Measurements from ENCODE around the gene HES6.
"Not testable (repeated sequence)": the region's sequence is repeated elsewhere in the genome, so short reads cannot be mapped to it uniquely, and the experiment has no call there.

HES6 gene

DNA sequence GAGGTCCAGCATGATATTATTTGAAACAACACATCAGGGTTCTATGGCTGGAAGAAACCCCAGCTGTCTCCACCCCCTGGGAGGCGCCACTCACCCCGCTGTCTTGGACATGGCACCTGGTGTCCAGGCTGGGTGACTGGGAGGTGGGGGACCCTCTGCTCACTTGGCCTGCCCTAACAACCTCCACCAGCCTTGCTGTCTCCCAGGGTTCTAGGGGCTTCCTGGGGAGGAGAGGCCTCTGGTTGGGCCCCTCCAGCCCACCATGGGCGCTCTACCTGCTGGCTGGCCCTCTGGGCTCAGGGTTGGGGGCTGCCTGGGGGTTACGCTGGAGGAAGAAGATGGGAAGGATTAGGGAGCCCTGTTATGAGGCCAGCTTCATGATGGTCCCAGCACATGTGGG lies 32.3 kb upstream of the HES6 start:
- no peak for DNase-seq

DNA sequence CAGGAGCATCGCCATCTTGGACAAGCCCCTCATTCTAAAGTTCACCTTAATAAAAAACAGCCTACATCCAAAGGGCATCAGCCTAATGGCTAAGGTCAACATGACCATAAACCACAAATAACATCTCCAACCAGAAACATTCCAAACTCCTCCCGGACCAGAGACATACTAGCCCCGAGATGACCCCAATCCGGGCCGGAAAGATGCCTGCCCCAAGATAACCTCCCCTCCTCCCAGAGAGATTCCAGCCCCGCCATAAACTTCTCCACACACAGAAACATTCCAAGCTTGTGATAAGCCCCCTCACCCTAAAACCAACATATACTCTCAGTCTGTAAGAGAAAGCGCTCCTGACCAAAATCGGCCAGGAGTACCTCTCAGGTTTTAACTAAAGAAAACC lies 31.8 kb upstream of the HES6 start:
- not testable (repeated sequence) for DNase-seq

DNA sequence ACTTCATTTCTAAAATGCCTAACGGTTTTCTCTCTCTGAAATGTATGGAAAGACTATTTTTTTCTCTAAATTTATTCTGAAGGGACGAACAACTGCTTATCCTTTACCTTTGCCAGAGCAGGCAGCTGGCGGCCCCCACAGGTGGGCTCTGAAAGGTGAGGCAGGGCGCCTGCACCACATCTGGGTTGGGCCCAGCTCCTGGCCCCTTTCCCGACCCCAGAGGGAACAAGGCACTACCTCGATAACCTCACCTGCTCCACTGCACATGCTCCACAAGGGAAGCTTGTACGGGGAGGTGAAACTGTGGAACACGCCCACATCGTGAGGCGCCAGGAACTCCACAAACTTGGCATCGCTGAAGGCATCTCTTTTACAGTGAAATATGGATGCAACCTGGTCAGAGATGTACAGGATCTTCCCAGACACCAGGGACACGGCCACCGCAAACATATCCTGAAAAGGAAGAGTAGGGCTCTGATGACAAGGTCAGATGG lies 31.3 kb upstream of the HES6 start:
- DNase-seq: no peak

DNA sequence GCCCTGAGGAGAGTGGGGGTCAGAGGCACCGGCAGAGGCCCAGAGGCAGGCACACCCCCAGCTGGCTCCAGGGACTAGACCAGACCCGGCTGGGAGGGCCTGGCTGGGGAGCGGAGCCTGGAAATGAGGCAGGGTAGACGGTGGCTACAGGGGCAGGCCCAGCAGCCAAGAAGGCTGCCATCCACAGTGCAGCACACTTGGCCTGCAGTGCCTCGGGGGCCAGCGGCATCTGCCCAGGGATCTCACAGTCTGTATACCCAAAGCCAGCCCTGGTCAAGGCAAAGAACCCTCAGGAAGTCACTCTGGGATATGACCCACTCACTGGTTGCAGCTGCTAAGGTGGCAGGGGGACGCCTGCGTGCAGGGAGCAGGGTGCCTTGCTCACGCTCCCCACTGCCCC lies 30.8 kb upstream of the HES6 start:
- DNase-seq: no peak

DNA sequence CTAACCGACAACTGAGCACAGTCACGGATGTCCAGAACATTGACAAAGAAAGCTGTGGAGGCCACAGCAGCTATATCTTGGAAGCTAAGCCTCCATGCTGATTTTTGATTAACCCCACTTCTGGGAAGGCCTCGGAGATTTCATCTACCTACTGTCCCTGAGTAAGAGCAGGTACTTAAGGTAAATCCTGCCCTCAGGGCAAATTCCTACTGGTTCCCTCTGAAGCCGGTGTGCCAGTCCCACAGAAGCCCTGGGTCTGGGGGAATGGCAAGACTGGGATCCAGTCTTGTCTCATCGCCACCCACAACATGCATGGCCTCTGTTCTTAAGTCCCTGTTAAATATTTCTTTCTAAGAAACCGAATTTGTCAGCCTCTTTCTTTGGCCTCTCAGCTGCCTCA lies 29.9 kb upstream of the HES6 start:
- DNase-seq: no peak

DNA sequence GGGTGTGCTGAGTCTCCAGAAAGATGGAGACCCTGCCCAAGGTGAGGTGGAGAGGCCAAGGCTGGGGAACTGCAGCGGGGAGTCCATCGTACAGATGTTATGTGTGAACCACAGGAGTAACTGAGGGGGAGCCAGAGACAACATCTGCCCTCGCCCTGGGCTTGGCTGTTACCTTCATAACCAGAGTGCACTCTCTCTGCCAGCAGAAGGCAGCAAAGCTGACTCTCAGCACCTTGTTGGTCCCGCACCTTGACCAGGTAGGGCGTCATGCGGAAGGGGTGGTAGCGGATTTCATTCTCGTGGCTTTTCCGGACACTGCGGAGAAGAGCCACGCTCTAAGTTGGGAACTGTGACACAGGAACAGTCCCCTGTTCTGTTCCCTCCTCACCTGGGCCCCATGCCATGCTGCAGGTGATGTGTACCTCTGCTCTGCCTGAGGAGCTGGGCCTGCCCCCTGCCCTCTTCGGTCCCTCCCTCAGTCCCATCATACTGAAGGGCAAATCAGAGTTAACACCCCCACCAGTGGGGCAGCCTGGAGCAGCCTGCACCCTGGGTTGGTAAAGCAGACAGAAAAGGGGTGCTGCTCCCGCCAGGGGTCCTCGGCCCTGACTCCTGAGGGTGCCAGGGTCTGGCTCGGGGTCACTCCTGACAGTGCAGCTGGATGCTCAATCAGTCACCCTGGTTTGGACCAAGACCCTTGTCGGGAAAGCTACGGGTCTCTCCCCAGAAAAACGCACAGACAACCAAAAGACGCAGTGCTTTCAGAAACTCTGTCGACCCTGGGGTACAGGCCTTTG lies 28.2 kb upstream of the HES6 start:
- no peak for DNase-seq

DNA sequence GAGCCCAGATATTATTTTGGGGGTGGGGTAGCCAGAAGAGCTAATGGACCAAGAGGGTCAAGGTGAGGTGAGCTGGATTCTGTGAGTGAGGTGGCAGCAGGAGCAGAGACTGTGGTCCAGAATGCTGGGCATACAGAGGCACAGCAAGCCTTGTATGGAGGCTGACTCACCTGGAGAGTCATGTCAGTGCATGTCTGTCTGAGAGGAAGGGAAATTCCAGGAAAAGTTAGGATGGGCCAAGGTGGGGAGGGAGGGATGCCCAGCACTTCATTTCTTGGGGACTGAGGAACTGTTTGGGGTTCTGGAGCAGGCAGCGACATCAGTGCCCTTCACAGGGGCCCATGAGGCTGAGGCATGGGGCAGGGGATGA lies 27.5 kb upstream of the HES6 start:
- DNase-seq: no peak

DNA sequence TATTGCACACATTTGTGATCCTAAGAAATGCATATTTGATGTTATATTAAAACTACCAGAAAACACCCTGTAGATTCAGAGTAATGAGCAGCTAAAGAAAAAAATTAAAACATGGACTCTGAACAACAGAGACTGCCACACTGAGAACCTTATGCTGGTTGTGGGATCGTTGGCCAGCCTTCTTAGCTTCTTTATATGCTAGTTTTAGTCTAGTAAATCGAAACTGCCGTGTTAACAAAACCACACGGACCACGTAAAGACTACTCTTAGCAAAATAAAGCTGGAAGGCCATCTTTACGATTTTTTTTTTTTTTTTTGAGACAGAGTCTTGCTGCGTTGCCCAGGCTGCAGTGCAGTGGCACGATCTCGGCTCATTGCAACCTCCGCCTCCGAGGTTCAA lies 25.8 kb upstream of the HES6 start:
- no peak for DNase-seq

DNA sequence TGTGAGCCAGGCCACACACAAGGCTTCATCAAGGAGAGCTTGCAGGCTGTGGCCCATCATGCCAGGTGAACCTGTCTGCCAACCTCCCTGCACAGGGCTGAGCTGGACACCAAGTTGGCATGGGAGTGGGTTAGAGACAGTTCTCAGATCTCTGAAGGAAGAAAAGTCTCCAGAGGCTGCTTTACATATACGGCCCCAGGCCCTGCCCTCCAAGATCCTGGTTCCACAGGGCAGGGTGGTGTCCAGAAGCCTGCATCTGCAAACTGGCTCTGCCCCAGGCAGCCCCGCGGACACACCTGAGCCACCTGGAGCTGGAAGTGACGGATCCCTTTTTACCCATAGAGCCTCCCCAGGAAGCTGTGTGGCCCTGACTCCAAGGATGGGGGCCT lies 24.2 kb upstream of the HES6 start:
- DNase-seq: no peak

DNA sequence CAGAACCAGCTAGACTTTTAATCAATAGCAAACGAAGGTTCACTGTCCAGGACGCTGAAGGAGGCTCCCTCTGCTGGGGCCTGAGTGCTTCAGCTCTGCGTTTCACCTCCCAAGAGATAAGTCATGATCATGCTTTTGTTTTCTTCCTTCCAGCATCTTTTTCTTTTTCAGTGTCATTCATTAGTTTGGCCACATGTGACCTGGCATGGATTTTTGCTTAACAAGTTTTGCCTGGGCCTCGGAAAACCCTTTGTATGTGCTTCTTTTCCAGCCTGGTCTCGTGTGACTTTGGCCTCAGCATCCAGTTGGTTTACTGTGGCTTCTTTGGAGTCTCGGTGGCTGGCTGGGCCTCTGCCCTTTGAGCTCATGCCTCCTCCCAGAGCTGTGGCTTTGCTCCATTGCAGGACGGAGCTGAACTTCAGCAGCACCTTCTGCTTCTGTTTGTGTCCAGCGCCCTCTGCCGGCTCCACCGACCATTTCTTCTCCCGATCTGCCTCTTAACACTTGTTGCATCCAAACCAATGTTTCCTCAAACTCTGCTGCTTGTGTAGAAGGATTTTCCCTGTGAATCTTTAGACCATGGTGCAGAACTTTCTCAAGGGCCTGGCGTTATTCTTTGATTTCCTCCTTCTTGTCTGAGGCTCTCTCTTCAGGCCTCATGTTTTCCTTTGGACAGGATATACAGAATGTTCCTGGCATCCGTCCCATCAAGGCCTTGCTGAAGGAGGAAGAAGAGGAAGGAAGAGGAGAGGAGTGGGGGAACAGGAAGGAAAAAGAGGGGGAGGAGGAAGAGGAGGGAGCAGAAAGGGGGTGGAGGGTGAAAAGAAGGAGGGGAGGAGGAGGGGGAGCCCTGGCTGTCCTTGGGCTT lies 23.6 kb upstream of the HES6 start:
- peak; percentile 76 for DNase-seq

DNA sequence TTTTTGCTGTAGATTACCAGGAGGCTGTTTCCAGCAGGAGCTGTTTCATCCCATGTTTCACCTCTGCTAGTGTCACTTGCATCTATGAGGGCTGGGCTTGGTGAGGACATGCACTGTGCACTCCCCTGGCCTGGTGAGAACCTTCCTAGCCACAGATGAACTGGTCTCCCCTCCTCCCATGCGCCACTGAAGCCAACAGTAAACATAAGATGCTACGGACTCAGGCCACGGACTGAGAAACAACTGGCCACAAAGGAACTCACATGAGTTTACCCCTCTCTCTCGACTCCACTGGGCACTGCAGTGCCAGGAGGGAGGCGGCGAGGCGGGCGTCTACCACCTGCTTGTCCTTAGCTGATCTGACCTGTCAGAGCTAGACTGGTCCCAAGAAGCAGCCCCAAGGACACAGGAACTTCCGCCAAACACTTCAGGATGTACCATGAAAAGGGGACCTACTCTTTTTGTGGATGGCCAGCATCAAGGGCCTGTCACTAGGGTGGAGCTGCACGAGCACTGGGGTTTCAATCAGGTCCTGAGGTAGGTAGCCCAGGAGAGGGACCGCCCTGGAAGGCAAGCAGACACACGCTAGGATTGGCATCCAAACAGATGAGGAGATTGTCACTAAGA lies 22.8 kb upstream of the HES6 start:
- no peak for DNase-seq

DNA sequence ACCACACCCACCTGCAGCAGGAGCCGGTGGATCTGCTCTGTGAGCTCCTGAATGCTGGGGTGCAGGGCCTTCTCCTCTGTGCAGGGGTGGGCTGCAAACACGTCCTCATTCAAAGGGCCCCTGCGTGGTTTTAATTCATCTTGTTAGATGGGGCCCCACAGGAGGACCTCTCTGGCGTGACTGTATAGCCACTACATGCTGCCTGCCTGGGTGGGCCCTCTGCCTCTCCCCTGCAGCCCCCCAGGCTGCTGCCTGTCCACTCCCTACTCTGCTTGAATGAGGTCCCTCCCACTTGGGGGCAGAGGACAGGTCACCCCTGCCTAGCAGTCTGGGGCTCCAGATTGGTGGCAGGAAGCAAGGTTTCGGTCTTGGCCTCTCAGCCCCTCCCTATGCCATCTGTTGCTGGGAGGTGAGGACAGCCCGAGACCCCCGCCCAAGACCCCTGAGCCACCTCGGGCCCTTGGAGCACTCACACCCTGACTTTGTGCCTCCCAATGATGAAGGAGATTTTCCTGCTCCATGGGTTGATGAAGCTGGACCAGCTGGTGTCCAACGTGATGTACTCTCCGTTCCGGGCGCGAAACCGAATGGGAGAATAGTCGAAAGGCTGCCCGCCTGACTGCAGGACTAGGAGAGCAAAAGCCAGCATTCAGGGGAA lies 22.0 kb upstream of the HES6 start:
- DNase-seq: no peak

DNA sequence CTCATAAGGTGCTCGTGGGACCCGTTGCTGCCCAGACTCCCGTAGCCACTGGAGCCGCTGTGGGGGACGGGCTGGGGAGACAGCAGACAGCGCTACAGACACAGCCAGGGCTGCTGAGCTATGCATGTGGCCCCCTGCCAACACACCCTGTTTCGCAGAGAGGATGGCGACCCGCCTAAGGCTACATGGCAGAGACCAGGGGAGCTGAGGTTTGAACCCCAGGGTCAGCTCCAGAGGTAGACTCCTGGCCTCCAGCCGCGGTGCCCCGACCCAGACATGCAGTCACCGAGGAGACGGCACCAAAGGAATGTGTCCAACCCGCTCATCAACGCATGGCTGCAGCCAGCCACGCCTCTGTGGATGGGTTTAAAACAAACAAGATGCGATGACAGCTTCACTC lies 21.0 kb upstream of the HES6 start:
- DNase-seq: no peak

DNA sequence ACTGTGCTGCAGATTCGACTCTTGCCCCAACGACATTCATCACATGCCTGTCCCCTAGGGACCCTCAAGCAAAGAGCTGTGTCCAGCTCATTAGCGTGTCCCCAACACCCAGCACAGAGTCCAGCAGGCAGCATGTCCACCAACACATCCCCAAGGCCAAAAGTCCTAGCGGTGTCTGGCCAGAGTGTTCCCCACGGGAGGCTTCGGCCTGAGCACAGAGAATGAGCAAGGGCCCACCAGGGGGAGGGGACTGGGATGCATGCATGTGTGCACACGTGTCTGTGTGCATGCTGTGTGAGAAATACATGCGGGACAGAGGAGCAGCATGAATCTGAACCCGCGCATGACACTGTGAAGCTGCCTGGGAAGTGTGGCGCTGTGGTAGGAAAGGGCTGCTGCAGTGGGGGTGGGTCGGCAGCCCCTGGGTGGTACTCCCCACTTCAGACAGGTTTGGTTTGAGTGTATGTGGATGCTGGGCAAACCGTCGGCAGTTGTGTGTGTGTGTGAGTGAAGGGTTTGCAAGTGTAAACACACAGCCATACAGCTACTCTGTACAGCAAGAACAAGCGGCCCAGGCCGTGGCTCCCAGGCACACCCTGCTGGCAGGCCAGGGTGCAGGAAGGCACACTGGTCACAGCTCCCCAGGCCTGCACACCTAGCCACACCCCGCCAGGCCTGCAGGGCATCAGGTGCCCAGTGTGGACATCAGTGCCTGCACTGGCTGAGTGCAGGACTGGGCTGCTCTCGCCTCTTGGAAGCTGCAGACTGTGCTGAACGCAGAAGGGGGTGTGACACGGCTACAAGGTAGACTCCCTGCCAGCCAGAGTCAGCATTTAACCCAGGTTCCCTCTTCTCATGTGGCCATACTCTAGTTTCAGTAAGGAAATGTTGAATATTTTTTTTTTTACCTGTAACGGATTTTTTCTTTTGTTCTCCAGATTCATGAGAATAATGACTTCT lies 19.5 kb upstream of the HES6 start:
- no peak for DNase-seq

DNA sequence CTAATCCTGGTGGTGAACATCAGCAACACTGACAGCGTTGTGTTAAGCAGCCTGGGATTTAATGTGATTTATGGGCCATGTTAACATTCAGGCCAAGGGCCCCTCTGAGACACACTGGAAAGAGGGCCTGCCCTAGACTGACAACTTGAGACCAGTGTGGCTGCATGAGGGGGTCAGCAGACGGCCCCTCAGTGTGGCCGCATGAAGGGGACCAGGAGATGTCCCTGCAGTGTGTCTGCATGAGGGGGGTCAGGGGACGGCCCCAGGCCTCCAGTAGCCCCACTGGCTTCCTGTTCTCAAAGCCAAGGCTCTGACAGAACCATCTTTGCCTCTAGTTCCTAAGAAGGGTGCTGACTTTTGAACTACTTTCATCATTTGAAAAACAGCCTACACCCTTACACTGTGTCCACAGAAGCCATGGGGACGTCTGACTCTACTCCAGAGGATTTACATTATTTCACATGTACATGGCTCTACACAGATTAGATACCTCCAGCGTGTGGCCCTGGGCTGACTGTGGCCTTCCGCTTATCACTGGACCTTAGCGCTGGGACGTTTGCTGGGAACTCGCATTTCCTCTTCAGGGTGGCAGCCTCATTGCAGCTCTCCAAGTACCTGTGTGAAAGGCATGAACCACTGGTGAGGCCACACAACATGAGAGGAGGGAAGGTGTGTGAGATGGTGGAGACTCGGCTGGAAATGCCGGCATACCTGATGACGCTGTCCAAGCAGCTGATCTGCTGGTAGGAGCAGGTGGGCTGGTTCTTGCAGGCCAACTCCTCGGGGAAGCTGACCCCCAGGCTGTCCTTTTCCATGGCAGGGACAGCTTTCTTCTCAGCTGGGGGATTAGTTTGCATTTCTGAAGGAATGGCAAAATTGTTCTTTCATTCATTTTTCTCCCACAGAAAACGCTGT lies 18.2 kb upstream of the HES6 start:
- no peak for DNase-seq

DNA sequence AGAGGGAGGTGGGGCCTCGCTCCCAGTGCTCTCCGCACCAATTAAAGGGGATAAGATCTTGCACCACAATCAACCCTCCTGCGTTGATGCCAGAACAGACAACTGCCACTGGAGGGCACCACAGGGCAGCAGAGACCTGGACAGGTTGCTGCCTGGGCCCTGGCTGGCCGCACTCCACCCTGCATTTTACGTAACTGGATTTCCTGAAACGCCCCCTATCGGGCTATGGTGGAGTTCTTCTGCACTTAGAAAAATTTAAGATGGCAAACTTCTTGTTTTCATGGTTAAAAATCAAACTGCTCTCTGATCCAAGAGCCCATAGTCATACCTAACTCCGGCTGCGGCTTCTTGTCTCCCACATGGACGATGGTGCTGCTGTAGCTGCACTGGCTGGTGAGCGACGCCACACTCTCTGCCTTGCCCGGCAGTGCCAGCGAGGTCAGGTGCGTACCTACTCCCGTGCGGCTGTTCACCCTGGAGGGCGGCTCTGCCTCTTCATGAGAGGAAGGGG lies 16.8 kb upstream of the HES6 start:
- peak; percentile 83 for DNase-seq

DNA sequence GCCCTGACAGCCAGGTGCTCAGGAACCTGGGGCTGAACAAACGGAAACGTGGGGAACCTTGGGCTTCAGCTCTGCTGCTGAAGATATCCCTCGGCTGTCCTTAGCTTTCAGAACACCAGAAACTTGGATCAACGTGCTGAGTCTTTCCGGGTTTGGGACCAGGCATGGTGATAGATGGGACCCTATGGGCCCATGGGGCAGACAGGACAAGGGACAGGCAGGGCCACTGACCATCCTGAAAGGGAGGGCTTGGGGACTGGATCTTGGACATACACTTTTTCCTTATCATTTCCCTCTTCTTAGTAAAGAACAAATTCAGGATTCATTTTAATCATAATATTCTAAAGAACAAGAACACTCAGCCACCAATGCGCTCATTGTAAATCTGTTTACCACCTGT lies 16.3 kb upstream of the HES6 start:
- no peak for DNase-seq

DNA sequence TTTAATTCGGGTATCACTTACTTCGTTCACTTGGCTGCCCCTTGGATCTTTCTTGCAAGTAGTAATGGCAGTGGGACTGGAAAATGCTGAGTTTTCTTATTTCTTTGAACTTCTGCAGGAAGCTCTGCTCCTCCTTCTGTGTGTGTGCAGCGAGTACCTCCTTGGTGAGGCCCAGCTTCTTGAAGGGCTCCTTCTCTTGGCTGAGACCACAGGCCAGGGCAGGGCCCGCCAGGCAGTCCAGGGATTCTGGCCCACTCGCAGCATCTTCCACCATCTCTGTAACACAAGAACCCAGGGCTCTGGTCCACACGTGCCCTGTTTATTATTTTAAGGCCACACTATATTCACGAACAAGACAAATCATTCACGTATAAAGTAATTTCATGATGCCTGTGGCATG lies 15.8 kb upstream of the HES6 start:
- DNase-seq: no peak

DNA sequence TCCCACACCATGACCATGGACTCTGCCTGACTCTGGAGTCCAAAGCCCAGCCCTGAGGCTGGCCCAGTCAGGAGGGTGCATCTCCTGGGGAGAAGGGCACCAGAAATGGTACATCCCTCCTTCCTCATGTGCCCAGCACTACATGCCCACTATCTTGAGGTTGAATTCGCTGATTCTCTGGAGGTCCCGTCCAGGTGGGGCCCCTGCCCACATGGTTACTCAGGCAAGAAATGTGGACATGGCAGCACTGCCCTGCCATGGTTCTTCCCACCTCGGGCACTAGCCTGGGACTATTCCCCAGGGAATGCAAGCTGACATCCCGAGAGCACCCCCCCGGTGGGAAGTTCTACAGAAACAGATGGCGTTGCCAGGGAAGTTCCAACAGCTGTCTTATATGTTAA lies 15.3 kb upstream of the HES6 start:
- no peak for DNase-seq

DNA sequence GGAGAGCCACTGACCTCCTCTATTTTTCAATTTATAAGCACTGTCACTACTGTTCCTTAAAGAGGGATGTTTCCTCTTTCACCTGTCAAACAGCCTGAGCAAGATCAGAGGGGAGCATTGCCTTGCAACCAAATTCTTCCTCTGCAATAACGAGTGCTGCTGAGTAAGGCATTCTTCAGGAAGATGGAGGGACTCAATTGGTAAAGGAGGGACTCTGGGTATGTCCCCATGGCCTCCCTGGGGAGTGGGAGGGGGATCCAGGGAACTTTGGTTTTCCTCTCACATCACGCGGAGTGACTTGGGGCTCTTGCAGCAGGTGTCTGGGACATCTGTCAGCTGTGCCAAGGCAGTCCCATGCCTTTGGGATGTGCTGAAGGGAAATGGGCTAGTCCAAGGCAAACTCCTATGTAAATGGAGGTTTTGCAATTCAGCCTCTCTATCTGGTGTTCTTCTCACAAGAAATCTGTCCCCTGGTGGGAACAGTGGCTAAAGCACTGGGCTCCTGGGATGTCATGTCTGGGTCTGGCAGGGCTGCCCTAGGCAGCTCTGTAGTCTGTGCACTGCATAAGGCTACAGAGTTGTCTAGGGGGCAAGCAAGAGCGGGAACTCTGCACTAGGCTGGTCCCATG lies 14.4 kb upstream of the HES6 start:
- no peak for DNase-seq

Data from CD4-positive, alpha-beta T cell treated with Interleukin-12 subunit alpha and Interleukin-12 subunit beta, for 1 hour (primary cell).